Measurements from ENCODE around the gene EME1. TPM values are rescaled to one million over a fixed set of nuclear protein-coding genes. Genes with fewer than 3 reads are reported as not detected.

Gene EME1
- total RNA-seq, 1 donor from 2014 or later = 1.8 TPM

DNA sequence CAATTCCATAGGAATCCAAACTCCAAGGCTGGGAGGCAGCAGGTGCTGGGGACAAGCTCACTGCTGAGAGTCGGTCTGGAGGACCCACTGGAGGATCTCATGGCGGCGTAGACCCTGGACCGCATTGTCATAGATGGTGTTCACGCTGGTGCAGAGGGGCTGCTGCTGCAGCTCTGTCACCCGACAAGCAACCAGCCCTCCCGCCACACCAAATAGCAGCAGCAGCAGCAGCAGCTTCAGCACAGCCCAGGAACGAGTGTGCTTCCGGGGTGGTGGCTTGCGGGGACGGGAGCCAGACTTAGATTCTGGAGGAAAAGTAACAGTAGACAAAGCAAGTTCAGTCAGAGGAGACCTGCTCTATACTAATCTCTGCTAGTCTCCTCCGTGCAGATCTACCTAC is 9.9 kb downstream of the EME1 start:
- Histone ChIP-seq H3K27ac (no peak overlapping the region), H3K27me3 (ENCODE audit: low read depth) (no peaks in the 10 kb centered on the region), H3K4me3 (no peak overlapping the region), H3K36me3 (peaks cover 81% of the 10 kb centered on the region), H3K4me1 (no peaks in the 10 kb centered on the region), H3K9me3 (no peaks in the 10 kb centered on the region)
- ATAC-seq = no peak
- TF ChIP-seq, protein P1, sequence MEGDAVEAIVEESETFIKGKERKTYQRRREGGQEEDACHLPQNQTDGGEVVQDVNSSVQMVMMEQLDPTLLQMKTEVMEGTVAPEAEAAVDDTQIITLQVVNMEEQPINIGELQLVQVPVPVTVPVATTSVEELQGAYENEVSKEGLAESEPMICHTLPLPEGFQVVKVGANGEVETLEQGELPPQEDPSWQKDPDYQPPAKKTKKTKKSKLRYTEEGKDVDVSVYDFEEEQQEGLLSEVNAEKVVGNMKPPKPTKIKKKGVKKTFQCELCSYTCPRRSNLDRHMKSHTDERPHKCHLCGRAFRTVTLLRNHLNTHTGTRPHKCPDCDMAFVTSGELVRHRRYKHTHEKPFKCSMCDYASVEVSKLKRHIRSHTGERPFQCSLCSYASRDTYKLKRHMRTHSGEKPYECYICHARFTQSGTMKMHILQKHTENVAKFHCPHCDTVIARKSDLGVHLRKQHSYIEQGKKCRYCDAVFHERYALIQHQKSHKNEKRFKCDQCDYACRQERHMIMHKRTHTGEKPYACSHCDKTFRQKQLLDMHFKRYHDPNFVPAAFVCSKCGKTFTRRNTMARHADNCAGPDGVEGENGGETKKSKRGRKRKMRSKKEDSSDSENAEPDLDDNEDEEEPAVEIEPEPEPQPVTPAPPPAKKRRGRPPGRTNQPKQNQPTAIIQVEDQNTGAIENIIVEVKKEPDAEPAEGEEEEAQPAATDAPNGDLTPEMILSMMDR (IDR thresholded peaks at IDR 0.05) = no peak
- DNase-seq = no peak
- intact Hi-C loops (cut with DNase I) = no loop called here

DNA sequence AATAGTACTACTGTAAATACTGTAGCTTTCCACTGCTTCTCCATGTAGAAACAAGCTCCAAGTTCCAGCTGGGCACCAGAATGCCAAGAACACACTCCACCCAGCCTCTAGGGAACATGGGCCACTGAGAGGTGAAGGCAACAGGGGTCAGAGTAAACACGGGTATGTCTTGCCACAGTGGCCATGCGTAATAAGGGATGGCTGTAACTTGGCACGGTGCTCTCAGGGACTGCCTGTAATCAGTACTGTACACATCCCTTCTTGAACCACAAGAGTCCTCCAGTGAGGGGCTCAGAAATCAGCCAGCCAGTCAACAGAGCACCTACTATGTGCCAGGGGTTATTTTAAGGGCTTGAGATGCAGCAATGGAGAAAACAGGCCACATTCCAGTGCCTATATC is 13.5 kb downstream of the EME1 start:
- Histone ChIP-seq H3K27ac (no peak overlapping the region), H3K4me3 (no peak overlapping the region), H3K4me1 (no peaks in the 10 kb centered on the region), H3K9me3 (no peaks in the 10 kb centered on the region), H3K27me3 (ENCODE audit: low read depth) (no peaks in the 10 kb centered on the region), H3K36me3 (peaks cover 100% of the 10 kb centered on the region)
- intact Hi-C loops (cut with DNase I) = no loop called here
- ATAC-seq = no peak
- no peak for DNase-seq
- TF ChIP-seq, protein P1 (IDR thresholded peaks at IDR 0.05) = no peak

DNA sequence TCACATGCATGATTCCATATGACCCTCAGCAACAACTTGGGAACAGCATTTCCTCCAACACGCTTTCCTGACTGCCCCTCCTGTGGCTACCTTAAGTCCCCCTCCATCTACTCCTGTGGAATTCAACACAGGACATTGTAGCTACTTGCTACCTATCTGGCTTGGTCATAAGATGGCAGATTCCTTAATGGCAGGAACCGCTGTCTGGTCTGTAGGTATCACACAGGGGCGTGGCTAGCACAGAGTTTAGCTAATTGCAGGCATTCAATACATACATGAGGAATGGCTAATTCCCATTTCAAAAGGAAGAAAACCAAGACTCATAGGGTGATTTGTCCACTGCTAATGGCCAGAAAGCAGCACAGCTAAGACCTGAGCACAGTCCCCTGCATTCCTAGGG is 15.7 kb downstream of the EME1 start:
- intact Hi-C loops (cut with DNase I) = no loop called here
- no peak overlapping the region for H3K4me3 ChIP-seq
- H3K27me3 ChIP-seq (ENCODE audit: low read depth) = no peaks in the 10 kb centered on the region
- no peak for ATAC-seq
- TF ChIP-seq, protein P1 (IDR thresholded peaks at IDR 0.05) = no peak
- H3K9me3 ChIP-seq = no peaks in the 10 kb centered on the region
- H3K27ac ChIP-seq = no peak overlapping the region
- peaks cover 100% of the 10 kb centered on the region for H3K36me3 ChIP-seq
- no peak for DNase-seq
- H3K4me1 ChIP-seq = no peaks in the 10 kb centered on the region

DNA sequence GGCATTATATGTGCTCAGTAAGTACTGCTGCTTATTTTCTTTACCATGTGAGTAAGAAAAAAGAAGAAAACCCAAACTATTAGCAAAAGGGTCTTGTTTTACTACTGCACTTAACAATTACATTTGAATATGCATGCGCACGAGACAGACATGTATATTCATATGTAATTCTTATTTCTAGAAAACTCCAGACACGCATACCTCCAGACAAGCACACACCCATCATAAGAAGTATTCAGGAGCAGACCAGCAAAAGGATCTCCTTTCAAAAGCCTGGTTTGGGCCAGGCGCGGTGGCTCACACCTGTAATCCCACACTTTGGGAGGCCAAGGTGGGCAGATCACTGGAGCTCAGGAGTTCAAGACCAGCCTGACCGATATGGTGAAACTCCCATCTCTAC is 16.5 kb downstream of the EME1 start:
- intact Hi-C loops (cut with DNase I) = no loop called here
- DNase-seq (no peak), ATAC-seq (no peak)
- peaks cover 100% of the 10 kb centered on the region for H3K36me3 ChIP-seq
- TF ChIP-seq, protein P1 (IDR thresholded peaks at IDR 0.05) = no peak
- no peaks in the 10 kb centered on the region for H3K4me1 ChIP-seq
- no peaks in the 10 kb centered on the region for H3K27me3 ChIP-seq (ENCODE audit: low read depth)
- no peak overlapping the region for H3K4me3 ChIP-seq
- H3K9me3 ChIP-seq = no peaks in the 10 kb centered on the region
- H3K27ac ChIP-seq = no peak overlapping the region

DNA sequence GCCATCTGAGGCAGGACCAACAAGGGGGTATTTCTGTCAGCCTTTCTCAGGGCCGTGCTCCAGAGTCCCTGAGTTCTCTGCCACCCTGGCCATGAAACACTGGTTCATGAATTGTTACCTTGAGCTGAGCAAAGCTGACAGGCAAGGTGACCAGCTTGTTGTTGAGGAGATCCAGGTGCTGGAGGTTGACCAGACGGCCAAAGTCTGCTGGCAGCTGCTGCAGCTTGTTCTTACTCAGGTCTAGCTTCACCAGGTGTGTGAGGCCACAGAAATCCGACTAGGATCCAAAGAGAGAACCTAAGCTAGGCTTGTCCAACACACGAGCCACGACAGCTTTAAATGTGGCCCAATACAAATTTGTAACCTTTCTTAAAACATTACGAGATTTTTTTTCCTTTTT is 19.6 kb downstream of the EME1 start:
- Histone ChIP-seq H3K36me3 (peaks cover 76% of the 10 kb centered on the region), H3K27ac (no peak overlapping the region), H3K4me3 (no peak overlapping the region), H3K4me1 (peaks cover 22% of the 10 kb centered on the region), H3K9me3 (no peaks in the 10 kb centered on the region), H3K27me3 (ENCODE audit: low read depth) (no peaks in the 10 kb centered on the region)
- no peak for ATAC-seq
- DNase-seq = no peak
- intact Hi-C loops (cut with DNase I) = no loop called here
- TF ChIP-seq, protein P1 (IDR thresholded peaks at IDR 0.05) = no peak

DNA sequence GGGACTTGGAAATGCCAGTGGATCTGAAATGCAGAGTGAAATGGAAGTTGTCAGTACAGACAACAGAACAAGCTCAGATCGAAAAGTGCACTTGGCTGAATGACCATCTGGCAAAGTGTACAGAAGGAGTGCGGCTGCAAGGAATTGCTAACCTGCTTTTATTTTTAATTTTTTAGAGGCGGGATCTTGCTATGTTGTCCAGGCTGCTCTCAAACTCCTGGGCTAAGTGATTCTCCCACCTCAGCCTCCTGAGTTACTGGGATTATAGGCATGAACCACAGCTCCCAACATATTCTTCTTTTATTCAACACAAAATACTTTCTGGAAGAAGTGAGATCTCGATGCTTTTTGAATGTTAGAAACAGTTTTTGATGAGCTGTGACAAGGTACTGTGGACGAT is 20.7 kb downstream of the EME1 start:
- no peaks in the 10 kb centered on the region for H3K27me3 ChIP-seq (ENCODE audit: low read depth)
- H3K4me3 ChIP-seq = no peak overlapping the region
- peaks cover 25% of the 10 kb centered on the region for H3K4me1 ChIP-seq
- TF ChIP-seq, protein P1 (IDR thresholded peaks at IDR 0.05) = no peak
- intact Hi-C loops (cut with DNase I) = no loop called here
- no peaks in the 10 kb centered on the region for H3K9me3 ChIP-seq
- DNase-seq = no peak
- peaks cover 65% of the 10 kb centered on the region for H3K36me3 ChIP-seq
- ATAC-seq = no peak
- no peak overlapping the region for H3K27ac ChIP-seq
